Colonic mucosa (tissue), 4 donors: ENCODE data around the gene ERCC5. TPM values are rescaled to one million over a fixed set of nuclear protein-coding genes. Genes with fewer than 3 reads are reported as not detected.

Experiments used
- DNase-seq: peaks from one replicate; pipeline ENCODE4 v3.0.0-alpha.2; 2020
- H3K27ac ChIP-seq: fragments of 200-600 bp; one replicate; pipeline ENCODE4 v1.8.0; 2021
- H3K27me3 ChIP-seq: fragments of 200-600 bp; one replicate; pipeline ENCODE4 v1.8.0; 2021
- H3K36me3 ChIP-seq: fragments of 200-600 bp; one replicate; pipeline ENCODE4 v1.8.0; 2021
- H3K4me1 ChIP-seq: fragments of 200-600 bp; one replicate; pipeline ENCODE4 v1.8.0; 2021; ENCODE audit warnings: mild to moderate bottlenecking
- H3K4me3 ChIP-seq: fragments of 200-600 bp; one replicate; pipeline ENCODE4 v1.8.0; 2021
- H3K9ac ChIP-seq, 2 donors: one replicate each; pipeline ENCODE4 v1.7.0; 2013; ENCODE audit warnings: control low read depth in 2 of 2, low read depth in 2 of 2, low read length in 2 of 2
- H3K9me3 ChIP-seq: fragments of 200-600 bp; one replicate; pipeline ENCODE4 v1.8.0; 2021
- intact Hi-C: fragments of 100-400 bp; cut with DNase I; formaldehyde crosslinking; loops from one replicate; pipeline ENCODE4 v1.14.1; 2022
- total RNA-seq, 2 donors: library from RNA; stranded (reverse); fragmentation: NEBNext Ultra II Directional in 1 of 2; extraction: Animal tissue kit (Norgen Biotek cat#: 25700) in 1 of 2; gene quantifications; one replicate each; pipeline ENCODE4 v1.2.1, GENCODE V29; 2021
- TF ChIP-seq, protein P1 (sequence below): fragments of 200-600 bp; IDR thresholded peaks from one replicate; pipeline ENCODE4 v1.8.0; 2022; ENCODE audit warnings: antibody characterized with exemption, mild to moderate bottlenecking
- donor health status: healthy.
- donor health status: DM: no; HTN: no; CAD: no.
- donor health status: DM: no; HTN: no; CAD: no.

The ERCC5 gene
- total RNA-seq, 2 donors from 2014 or later = 64.7 to 79.1 TPM

DNA sequence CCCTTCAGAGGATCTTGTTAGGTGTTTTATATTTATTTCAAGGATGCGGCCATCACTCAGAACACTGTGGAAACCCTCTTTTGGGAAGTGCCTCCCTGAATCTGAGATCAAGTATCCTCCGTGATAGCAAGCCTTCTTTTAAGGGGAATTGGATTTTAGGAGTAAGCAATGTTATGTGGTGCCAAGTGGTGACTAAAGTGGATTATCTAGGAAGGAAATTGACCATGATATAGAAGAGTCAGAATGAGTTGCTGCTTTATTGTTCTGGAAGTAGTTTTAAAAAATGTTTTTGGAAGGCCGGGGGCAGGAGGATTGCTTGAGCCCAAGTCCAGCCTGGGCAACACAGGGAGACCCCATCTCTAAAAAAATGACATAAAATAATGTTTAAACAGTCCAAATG, 6.7 kb downstream of the ERCC5 start:
- no peaks in the 10 kb centered on the region for H3K27me3 ChIP-seq
- DNase-seq = no peak
- TF ChIP-seq, protein P1, sequence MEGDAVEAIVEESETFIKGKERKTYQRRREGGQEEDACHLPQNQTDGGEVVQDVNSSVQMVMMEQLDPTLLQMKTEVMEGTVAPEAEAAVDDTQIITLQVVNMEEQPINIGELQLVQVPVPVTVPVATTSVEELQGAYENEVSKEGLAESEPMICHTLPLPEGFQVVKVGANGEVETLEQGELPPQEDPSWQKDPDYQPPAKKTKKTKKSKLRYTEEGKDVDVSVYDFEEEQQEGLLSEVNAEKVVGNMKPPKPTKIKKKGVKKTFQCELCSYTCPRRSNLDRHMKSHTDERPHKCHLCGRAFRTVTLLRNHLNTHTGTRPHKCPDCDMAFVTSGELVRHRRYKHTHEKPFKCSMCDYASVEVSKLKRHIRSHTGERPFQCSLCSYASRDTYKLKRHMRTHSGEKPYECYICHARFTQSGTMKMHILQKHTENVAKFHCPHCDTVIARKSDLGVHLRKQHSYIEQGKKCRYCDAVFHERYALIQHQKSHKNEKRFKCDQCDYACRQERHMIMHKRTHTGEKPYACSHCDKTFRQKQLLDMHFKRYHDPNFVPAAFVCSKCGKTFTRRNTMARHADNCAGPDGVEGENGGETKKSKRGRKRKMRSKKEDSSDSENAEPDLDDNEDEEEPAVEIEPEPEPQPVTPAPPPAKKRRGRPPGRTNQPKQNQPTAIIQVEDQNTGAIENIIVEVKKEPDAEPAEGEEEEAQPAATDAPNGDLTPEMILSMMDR = no peak
- H3K4me3 ChIP-seq = no peak overlapping the region
- peaks cover 6% of the 10 kb centered on the region for H3K4me1 ChIP-seq
- no peak overlapping the region for H3K27ac ChIP-seq
- no peaks in the 10 kb centered on the region for H3K9me3 ChIP-seq
- intact Hi-C loops = no loop called here
- H3K9ac ChIP-seq = no peak overlapping the region
- peaks cover 4% of the 10 kb centered on the region for H3K36me3 ChIP-seq

DNA sequence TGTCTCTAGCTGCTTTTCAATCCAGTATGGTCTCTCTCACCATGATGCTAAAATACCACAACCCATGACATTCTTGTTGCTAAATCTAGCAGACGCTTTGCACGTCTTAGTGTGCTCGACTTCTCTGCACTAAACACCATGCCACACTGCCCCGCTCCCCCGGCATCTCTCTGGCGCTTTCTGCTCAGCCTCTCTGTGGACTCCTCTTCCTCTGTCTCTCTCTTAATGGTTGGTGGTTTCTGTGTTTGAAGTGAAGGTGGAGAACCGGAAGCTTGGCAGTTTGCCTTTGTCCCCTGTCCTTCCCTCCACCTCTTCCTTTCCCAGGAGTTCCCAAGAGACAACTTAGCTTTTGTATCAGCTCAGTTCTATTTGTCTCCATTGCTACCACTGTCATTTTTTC, 8.8 kb downstream of the ERCC5 start:
- no peak overlapping the region for H3K4me3 ChIP-seq
- TF ChIP-seq, protein P1 = no peak

DNA sequence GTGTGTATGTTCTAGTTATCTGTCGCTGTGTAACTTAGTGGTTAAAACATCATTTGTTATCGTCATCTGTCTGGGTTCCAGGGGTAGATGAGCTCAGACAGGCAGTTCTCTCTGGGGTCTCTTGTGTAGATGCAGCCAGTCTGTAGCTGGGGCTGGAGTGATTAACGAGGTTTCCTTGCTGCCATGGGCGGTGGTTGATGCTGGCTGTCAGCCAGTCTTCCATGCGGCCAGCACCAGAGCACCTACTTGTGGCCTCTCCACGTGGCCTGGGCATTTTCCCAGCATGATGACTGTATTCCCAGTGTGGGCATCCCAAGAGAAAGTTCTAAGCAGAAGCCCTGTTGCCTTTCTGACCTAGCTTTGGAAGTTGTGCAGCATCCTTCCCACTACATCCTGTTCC, 10.7 kb downstream of the ERCC5 start:
- Histone ChIP-seq H3K4me1 (no peaks in the 10 kb centered on the region), H3K9ac (no peak overlapping the region), H3K27ac (no peak overlapping the region), H3K36me3 (peaks cover 22% of the 10 kb centered on the region), H3K4me3 (no peak overlapping the region), H3K9me3 (no peaks in the 10 kb centered on the region), H3K27me3 (no peaks in the 10 kb centered on the region)
- TF ChIP-seq, protein P1 = no peak
- peak; percentile 34 for DNase-seq
- intact Hi-C loops = no loop called here

More for the DNA sequence above, 8.8 kb downstream of the ERCC5 start:
- no peak overlapping the region for H3K9ac ChIP-seq
- DNase-seq = peak; percentile 29
- H3K27me3 ChIP-seq = no peaks in the 10 kb centered on the region
- no peaks in the 10 kb centered on the region for H3K4me1 ChIP-seq
- intact Hi-C loops = no loop called here
- no peaks in the 10 kb centered on the region for H3K9me3 ChIP-seq
- H3K36me3 ChIP-seq = peaks cover 21% of the 10 kb centered on the region
- no peak overlapping the region for H3K27ac ChIP-seq

DNA sequence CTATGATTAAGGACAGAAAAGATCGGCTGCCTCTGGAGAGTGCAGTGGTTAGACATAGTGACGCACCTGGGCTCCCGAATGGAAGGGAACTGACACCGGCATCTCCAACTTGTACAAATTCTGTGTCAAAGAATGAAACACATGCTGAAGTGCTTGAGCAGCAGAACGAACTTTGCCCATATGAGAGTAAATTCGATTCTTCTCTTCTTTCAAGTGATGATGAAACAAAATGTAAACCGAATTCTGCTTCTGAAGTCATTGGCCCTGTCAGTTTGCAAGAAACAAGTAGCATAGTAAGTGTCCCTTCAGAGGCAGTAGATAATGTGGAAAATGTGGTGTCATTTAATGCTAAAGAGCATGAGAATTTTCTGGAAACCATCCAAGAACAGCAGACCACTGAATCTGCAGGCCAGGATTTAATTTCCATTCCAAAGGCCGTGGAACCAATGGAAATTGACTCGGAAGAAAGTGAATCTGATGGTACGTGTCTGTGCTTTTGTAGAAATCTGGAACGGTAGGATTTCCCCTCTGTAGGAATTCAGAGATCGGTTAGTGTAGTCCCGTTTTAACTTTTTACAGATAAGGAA, 16.9 kb downstream of the ERCC5 start:
- Histone ChIP-seq H3K27me3 (no peaks in the 10 kb centered on the region), H3K4me1 (no peaks in the 10 kb centered on the region), H3K36me3 (peaks cover 32% of the 10 kb centered on the region), H3K4me3 (no peak overlapping the region), H3K27ac (no peak overlapping the region), H3K9me3 (no peaks in the 10 kb centered on the region), H3K9ac (no peak overlapping the region)
- intact Hi-C loops = no loop called here
- no peak for DNase-seq
- TF ChIP-seq, protein P1 = no peak

DNA sequence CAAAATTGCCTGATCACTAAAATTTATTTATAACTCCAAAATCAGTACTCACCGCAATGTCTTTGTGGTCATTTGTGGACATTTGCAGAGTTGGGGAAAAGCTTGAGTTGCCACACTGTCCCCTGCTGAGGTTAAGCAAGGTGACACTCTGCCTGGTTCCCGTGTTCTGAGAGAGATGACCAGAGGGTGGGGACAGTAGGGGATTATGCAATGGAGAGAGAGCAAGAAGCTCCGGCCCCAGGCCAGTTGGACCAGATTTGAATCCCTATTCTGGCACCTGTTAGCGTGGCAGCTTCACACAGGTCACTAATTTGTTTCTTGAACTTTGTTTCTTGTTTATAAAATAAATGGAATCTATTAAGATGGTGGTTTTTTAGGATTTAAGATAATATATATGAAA, 17.8 kb downstream of the ERCC5 start:
- Histone ChIP-seq H3K9ac (no peak overlapping the region), H3K4me3 (no peak overlapping the region), H3K27ac (no peak overlapping the region), H3K9me3 (no peaks in the 10 kb centered on the region), H3K27me3 (no peaks in the 10 kb centered on the region), H3K36me3 (peaks cover 31% of the 10 kb centered on the region), H3K4me1 (no peaks in the 10 kb centered on the region)
- intact Hi-C loops = no loop called here
- TF ChIP-seq, protein P1 = no peak
- no peak for DNase-seq
